ENCODE measurements around the gene AGER.

GRCh38 chr6:32190054-32190851, 6.2 kb upstream of the AGER start, which contains the start of gene PBX2:
- TF ChIP-seq CTCF (IDR thresholded peaks at IDR 0.05) (no peak), EZH2 (IDR thresholded peaks at IDR 0.05; ENCODE audit: borderline replicate concordance, insufficient read depth, low read depth, low read length, poor library complexity, severe bottlenecking) (no peak)
